Activated T-cell treated with anti-CD3 and anti-CD28 coated beads, Interleukin-2, amount 50 U/mL, for 4 hours (primary cell): ENCODE results near the gene BRDT. TPM values are rescaled to one million over a fixed set of nuclear protein-coding genes. Genes with fewer than 3 reads are reported as not detected.

Source experiments
- ATAC-seq, 2 donors: fragments of 200-7000 bp; cut with Tn5 transposase; one replicate each; pipeline ENCODE4 v1.10.0; 2021
- DNase-seq: peaks from one replicate; pipeline ENCODE4 v3.0.0-alpha.2; 2020
- H3K27me3 Mint-ChIP-seq: one replicate; pipeline ENCODE4 v1.8.0; 2021; ENCODE audit warnings: low read depth, mixed read lengths
- H3K36me3 Mint-ChIP-seq: one replicate; pipeline ENCODE4 v1.8.0; 2022; ENCODE audit warnings: mixed read lengths; ENCODE audit not compliant: insufficient read depth
- H3K4me1 Mint-ChIP-seq: one replicate; pipeline ENCODE4 v1.8.0; 2021; ENCODE audit warnings: low read depth, mixed read lengths
- H3K4me3 Mint-ChIP-seq: one replicate; pipeline ENCODE4 v1.8.0; 2021; ENCODE audit warnings: mild to moderate bottlenecking, moderate library complexity, mixed read lengths
- H3K9me3 Mint-ChIP-seq: one replicate; pipeline ENCODE4 v1.8.0; 2021; ENCODE audit warnings: mixed read lengths
- total RNA-seq, 3 donors: library from RNA; stranded (reverse); gene quantifications; one replicate each; pipeline ENCODE4 v1.2.1, GENCODE V29; 2021

Gene BRDT
- total RNA-seq, 3 donors from 2014 or later, result not detected

GRCh38 chr1:91948097-91948496 lies 1.1 kb upstream of the BRDT start:
- DNase-seq (no peak), ATAC-seq (peak; percentile 37 to 56)
- Mint-ChIP-seq H3K4me1 (peaks cover 18% of the 10 kb centered on the region), H3K36me3 (no peaks in the 10 kb centered on the region), H3K4me3 (peak overlapping the region; percentile 54), H3K9me3 (no peaks in the 10 kb centered on the region), H3K27me3 (no peaks in the 10 kb centered on the region)

- Mint-ChIP-seq H3K4me3 (peak overlapping the region; percentile 54), H3K4me1 (peaks cover 18% of the 10 kb centered on the region), H3K36me3 (no peaks in the 10 kb centered on the region), H3K9me3 (no peaks in the 10 kb centered on the region), H3K27me3 (no peaks in the 10 kb centered on the region)
- DNase-seq (no peak), ATAC-seq (peak; percentile 4 to 62)
Observed at GRCh38 chr1:91948501-91949355, 473 bp upstream of the BRDT start.

GRCh38 chr1:91952187-91952586 lies 3.0 kb downstream of the BRDT start:
- no peak for ATAC-seq
- Mint-ChIP-seq H3K4me3 (no peak overlapping the region), H3K9me3 (no peaks in the 10 kb centered on the region), H3K4me1 (peaks cover 17% of the 10 kb centered on the region), H3K36me3 (no peaks in the 10 kb centered on the region), H3K27me3 (no peaks in the 10 kb centered on the region)
- DNase-seq, result no peak

GRCh38 chr1:91958926-91959325 lies 9.7 kb downstream of the BRDT start:
- H3K27me3 Mint-ChIP-seq, result no peaks in the 10 kb centered on the region
- no peak overlapping the region for H3K4me3 Mint-ChIP-seq
- no peaks in the 10 kb centered on the region for H3K36me3 Mint-ChIP-seq

GRCh38 chr1:91968334-91968733 lies 19.1 kb downstream of the BRDT start:
- Mint-ChIP-seq H3K27me3 (peaks cover 3% of the 10 kb centered on the region), H3K36me3 (no peaks in the 10 kb centered on the region), H3K9me3 (no peaks in the 10 kb centered on the region), H3K4me1 (no peaks in the 10 kb centered on the region), H3K4me3 (no peak overlapping the region)
- DNase-seq (no peak), ATAC-seq (no peak)

More at GRCh38 chr1:91958926-91959325, 9.7 kb downstream of the BRDT start:
- no peaks in the 10 kb centered on the region for H3K4me1 Mint-ChIP-seq
- H3K9me3 Mint-ChIP-seq, result no peaks in the 10 kb centered on the region
- DNase-seq (no peak), ATAC-seq (no peak)

- Mint-ChIP-seq H3K36me3 (no peaks in the 10 kb centered on the region), H3K27me3 (peaks cover 7% of the 10 kb centered on the region), H3K9me3 (no peaks in the 10 kb centered on the region), H3K4me1 (no peaks in the 10 kb centered on the region), H3K4me3 (no peak overlapping the region)
- no peak for ATAC-seq
- no peak for DNase-seq
Observed at GRCh38 chr1:91979383-91979782, 30.2 kb downstream of the BRDT start.

GRCh38 chr1:91980663-91981062 lies 31.5 kb downstream of the BRDT start:
- DNase-seq (no peak), ATAC-seq (no peak)
- H3K27me3 Mint-ChIP-seq, result peaks cover 7% of the 10 kb centered on the region
- H3K9me3 Mint-ChIP-seq, result no peaks in the 10 kb centered on the region
- H3K4me1 Mint-ChIP-seq, result no peaks in the 10 kb centered on the region
- H3K4me3 Mint-ChIP-seq, result no peak overlapping the region
- H3K36me3 Mint-ChIP-seq, result no peaks in the 10 kb centered on the region

GRCh38 chr1:91981996-91982609 lies 32.9 kb downstream of the BRDT start:
- H3K9me3 Mint-ChIP-seq, result no peaks in the 10 kb centered on the region
- ATAC-seq (no peak), DNase-seq (no peak)
- H3K27me3 Mint-ChIP-seq, result peaks cover 5% of the 10 kb centered on the region
- no peaks in the 10 kb centered on the region for H3K4me1 Mint-ChIP-seq
- no peak overlapping the region for H3K4me3 Mint-ChIP-seq
- no peaks in the 10 kb centered on the region for H3K36me3 Mint-ChIP-seq

- no peaks in the 10 kb centered on the region for H3K27me3 Mint-ChIP-seq
Observed at GRCh38 chr1:91993256-91993655, 44.1 kb downstream of the BRDT start.

GRCh38 chr1:91997607-91998195 lies 48.5 kb downstream of the BRDT start:
- DNase-seq (peak; percentile 33), ATAC-seq (no peak)
- H3K9me3 Mint-ChIP-seq, result no peaks in the 10 kb centered on the region
- H3K4me1 Mint-ChIP-seq, result no peaks in the 10 kb centered on the region
- H3K4me3 Mint-ChIP-seq, result no peak overlapping the region
- H3K27me3 Mint-ChIP-seq, result no peaks in the 10 kb centered on the region
- H3K36me3 Mint-ChIP-seq, result no peaks in the 10 kb centered on the region

More at GRCh38 chr1:91993256-91993655, 44.1 kb downstream of the BRDT start:
- no peak for DNase-seq
- no peak for ATAC-seq
- Mint-ChIP-seq H3K9me3 (no peaks in the 10 kb centered on the region), H3K36me3 (no peaks in the 10 kb centered on the region), H3K4me3 (no peak overlapping the region), H3K4me1 (no peaks in the 10 kb centered on the region)

GRCh38 chr1:92004129-92004528 lies 54.9 kb downstream of the BRDT start:
- Mint-ChIP-seq H3K4me3 (no peak overlapping the region), H3K4me1 (no peaks in the 10 kb centered on the region), H3K36me3 (no peaks in the 10 kb centered on the region), H3K27me3 (no peaks in the 10 kb centered on the region), H3K9me3 (no peaks in the 10 kb centered on the region)
- DNase-seq, result no peak
- ATAC-seq, result no peak

- Mint-ChIP-seq H3K4me3 (no peak overlapping the region), H3K4me1 (peaks cover 14% of the 10 kb centered on the region), H3K36me3 (no peaks in the 10 kb centered on the region), H3K9me3 (no peaks in the 10 kb centered on the region), H3K27me3 (peaks cover 10% of the 10 kb centered on the region)
- DNase-seq, result no peak
- no peak for ATAC-seq
Observed at GRCh38 chr1:92013923-92014322, 64.7 kb downstream of the BRDT start.

GRCh38 chr1:92016720-92017316 lies 67.6 kb downstream of the BRDT start:
- Mint-ChIP-seq H3K9me3 (no peaks in the 10 kb centered on the region), H3K27me3 (peaks cover 4% of the 10 kb centered on the region), H3K4me1 (peaks cover 14% of the 10 kb centered on the region), H3K4me3 (peak overlapping the region; percentile 0), H3K36me3 (no peaks in the 10 kb centered on the region)
- ATAC-seq (peak; percentile 40 to 41), DNase-seq (no peak)

- no peak overlapping the region for H3K4me3 Mint-ChIP-seq
- ATAC-seq (no peak), DNase-seq (no peak)
- no peaks in the 10 kb centered on the region for H3K36me3 Mint-ChIP-seq
- H3K4me1 Mint-ChIP-seq, result peaks cover 14% of the 10 kb centered on the region
- peaks cover 1% of the 10 kb centered on the region for H3K27me3 Mint-ChIP-seq
- no peaks in the 10 kb centered on the region for H3K9me3 Mint-ChIP-seq
Observed at GRCh38 chr1:92017656-92018055, 68.5 kb downstream of the BRDT start.
